ENCODE data around the gene PLCL1.

The PLCL1 gene

GRCh38 chr2:197809064-197809463 is 4.7 kb downstream of the PLCL1 start:
- DNase-seq (ENCODE audit: low spot score): no peak
- in situ Hi-C loops (cut with MboI; ENCODE audit: low sequenced_read_pairs, unreplicated experiment): loop anchor here (10.0 kb wide), 1 partner anchor 316 kb away; no protein-coding TSS in a partner anchor
- TF ChIP-seq CTCF (IDR thresholded peaks at IDR 0.05; ENCODE audit: borderline replicate concordance, control extremely low read depth, extremely low read depth, insufficient read depth, missing control alignments): no peak

GRCh38 chr2:197810016-197810415 is 5.6 kb downstream of the PLCL1 start:
- no peak for DNase-seq (ENCODE audit: low spot score)
- in situ Hi-C loops (cut with MboI; ENCODE audit: low sequenced_read_pairs, unreplicated experiment): loop anchor here (10.0 kb wide), 1 partner anchor 485 kb away; no protein-coding TSS in a partner anchor
- TF ChIP-seq CTCF (IDR thresholded peaks at IDR 0.05; ENCODE audit: borderline replicate concordance, control extremely low read depth, extremely low read depth, insufficient read depth, missing control alignments): no peak

- DNase-seq (ENCODE audit: low spot score): no peak
- TF ChIP-seq CTCF (IDR thresholded peaks at IDR 0.05; ENCODE audit: borderline replicate concordance, control extremely low read depth, extremely low read depth, insufficient read depth, missing control alignments): no peak
- in situ Hi-C loops (cut with MboI; ENCODE audit: low sequenced_read_pairs, unreplicated experiment): loop anchor here (10.0 kb wide), 1 partner anchor 484 kb away; no protein-coding TSS in a partner anchor
These were observed 6.1 kb downstream of the PLCL1 start for GRCh38 chr2:197810491-197810890.

- TF ChIP-seq CTCF (IDR thresholded peaks at IDR 0.05; ENCODE audit: borderline replicate concordance, control extremely low read depth, extremely low read depth, insufficient read depth, missing control alignments): peak; percentile 46
- DNase-seq (ENCODE audit: low spot score): no peak
- in situ Hi-C loops (cut with MboI; ENCODE audit: low sequenced_read_pairs, unreplicated experiment): loop anchor here (10.0 kb wide), 1 partner anchor 482 kb away; no protein-coding TSS in a partner anchor
These were observed 8.8 kb downstream of the PLCL1 start for GRCh38 chr2:197813093-197813787.

- no peak for DNase-seq (ENCODE audit: low spot score)
- no peak for TF ChIP-seq CTCF (IDR thresholded peaks at IDR 0.05; ENCODE audit: borderline replicate concordance, control extremely low read depth, extremely low read depth, insufficient read depth, missing control alignments)
- in situ Hi-C loops (cut with MboI; ENCODE audit: low sequenced_read_pairs, unreplicated experiment): loop anchor here (10.0 kb wide), 1 partner anchor 480 kb away; no protein-coding TSS in a partner anchor
These were observed 10.1 kb downstream of the PLCL1 start for GRCh38 chr2:197814526-197814925.

- in situ Hi-C loops (cut with MboI; ENCODE audit: low sequenced_read_pairs, unreplicated experiment): no loop called here
- no peak for DNase-seq (ENCODE audit: low spot score)
- TF ChIP-seq CTCF (IDR thresholded peaks at IDR 0.05; ENCODE audit: borderline replicate concordance, control extremely low read depth, extremely low read depth, insufficient read depth, missing control alignments): no peak
These were observed 17.3 kb downstream of the PLCL1 start for GRCh38 chr2:197821550-197822289.

Data from GM13976 (cell line).